ENCODE data around the gene AGMO.
"Not testable (repeated sequence)": the region's sequence is repeated elsewhere in the genome, so short reads cannot be mapped to it uniquely, and the experiment has no call there.

AGMO gene

DNA sequence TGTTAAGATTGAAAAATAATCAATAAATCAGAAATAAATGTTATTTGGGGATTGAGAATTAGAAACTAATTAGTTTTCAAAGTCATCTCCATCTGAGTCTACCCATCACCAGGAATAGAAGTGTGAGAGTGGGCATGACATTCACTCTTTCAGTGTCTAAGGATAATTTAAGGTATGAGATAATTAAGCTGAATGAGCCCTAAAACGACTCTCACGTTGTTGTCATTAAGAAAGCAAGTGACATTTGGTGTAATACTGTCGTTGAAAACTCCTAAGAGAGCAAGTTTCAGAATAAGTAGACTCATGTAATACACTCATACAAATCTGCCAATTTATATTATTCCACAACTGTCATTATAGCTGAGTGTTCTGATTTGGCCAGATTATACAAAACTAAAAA, 7.1 kb downstream of the AGMO start:
- no peaks in the 10 kb centered on the region for H3K9me3 ChIP-seq (replicated peaks; ENCODE audit: insufficient read depth, low read length)
- H3K79me2 ChIP-seq (ENCODE audit: low read length) = no peaks in the 10 kb centered on the region
- no peak overlapping the region for H3K9ac ChIP-seq (ENCODE audit: low read length)
- no peak for TF ChIP-seq EZH2 (optimal IDR thresholded peaks at IDR 0.05; ENCODE audit: low read depth, low read length)
- TF ChIP-seq, protein P1, sequence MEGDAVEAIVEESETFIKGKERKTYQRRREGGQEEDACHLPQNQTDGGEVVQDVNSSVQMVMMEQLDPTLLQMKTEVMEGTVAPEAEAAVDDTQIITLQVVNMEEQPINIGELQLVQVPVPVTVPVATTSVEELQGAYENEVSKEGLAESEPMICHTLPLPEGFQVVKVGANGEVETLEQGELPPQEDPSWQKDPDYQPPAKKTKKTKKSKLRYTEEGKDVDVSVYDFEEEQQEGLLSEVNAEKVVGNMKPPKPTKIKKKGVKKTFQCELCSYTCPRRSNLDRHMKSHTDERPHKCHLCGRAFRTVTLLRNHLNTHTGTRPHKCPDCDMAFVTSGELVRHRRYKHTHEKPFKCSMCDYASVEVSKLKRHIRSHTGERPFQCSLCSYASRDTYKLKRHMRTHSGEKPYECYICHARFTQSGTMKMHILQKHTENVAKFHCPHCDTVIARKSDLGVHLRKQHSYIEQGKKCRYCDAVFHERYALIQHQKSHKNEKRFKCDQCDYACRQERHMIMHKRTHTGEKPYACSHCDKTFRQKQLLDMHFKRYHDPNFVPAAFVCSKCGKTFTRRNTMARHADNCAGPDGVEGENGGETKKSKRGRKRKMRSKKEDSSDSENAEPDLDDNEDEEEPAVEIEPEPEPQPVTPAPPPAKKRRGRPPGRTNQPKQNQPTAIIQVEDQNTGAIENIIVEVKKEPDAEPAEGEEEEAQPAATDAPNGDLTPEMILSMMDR (IDR thresholded peaks at IDR 0.05; ENCODE audit: low read length) = no peak
- no peak for TF ChIP-seq EZH2phosphoT487 (IDR thresholded peaks at IDR 0.05; ENCODE audit: low read length)
- H3K9me2 ChIP-seq (replicated peaks; ENCODE audit: insufficient read depth, low read length) = no peaks in the 10 kb centered on the region
- no peaks in the 10 kb centered on the region for H3K4me1 ChIP-seq (ENCODE audit: low read length)
- H3K27ac ChIP-seq (ENCODE audit: low read length) = no peak overlapping the region
- H3F3A ChIP-seq (ENCODE audit: insufficient read depth, low read length) = no peaks in the 10 kb centered on the region
- H4K20me1 ChIP-seq (ENCODE audit: insufficient read depth, low read length) = no peaks in the 10 kb centered on the region
- no peak for DNase-seq
- no peak overlapping the region for H2AFZ ChIP-seq (ENCODE audit: low read length)
- H3K4me2 ChIP-seq (ENCODE audit: low read depth, low read length) = no peak overlapping the region
- no peaks in the 10 kb centered on the region for H3K27me3 ChIP-seq (replicated peaks; ENCODE audit: insufficient read depth, low read length)
- H3K36me3 ChIP-seq (replicated peaks; ENCODE audit: insufficient read depth, low read length) = no peaks in the 10 kb centered on the region
- no peak overlapping the region for H3K4me3 ChIP-seq (ENCODE audit: low read length)

- DNase-seq = no peak
- Histone ChIP-seq H3K9me3 (replicated peaks; ENCODE audit: insufficient read depth, low read length) (no peaks in the 10 kb centered on the region), H4K20me1 (ENCODE audit: insufficient read depth, low read length) (no peaks in the 10 kb centered on the region), H3K27me3 (replicated peaks; ENCODE audit: insufficient read depth, low read length) (no peaks in the 10 kb centered on the region), H3K4me2 (ENCODE audit: low read depth, low read length) (no peak overlapping the region), H2AFZ (ENCODE audit: low read length) (no peak overlapping the region), H3K9me2 (replicated peaks; ENCODE audit: insufficient read depth, low read length) (no peaks in the 10 kb centered on the region), H3K27ac (ENCODE audit: low read length) (no peak overlapping the region), H3K4me1 (ENCODE audit: low read length) (no peaks in the 10 kb centered on the region), H3K9ac (ENCODE audit: low read length) (no peak overlapping the region), H3K79me2 (ENCODE audit: low read length) (no peaks in the 10 kb centered on the region), H3K36me3 (replicated peaks; ENCODE audit: insufficient read depth, low read length) (no peaks in the 10 kb centered on the region), H3K4me3 (ENCODE audit: low read length) (no peak overlapping the region), H3F3A (ENCODE audit: insufficient read depth, low read length) (no peaks in the 10 kb centered on the region)
- no peak for TF ChIP-seq EZH2phosphoT487 (IDR thresholded peaks at IDR 0.05; ENCODE audit: low read length)
- TF ChIP-seq, protein P1 (IDR thresholded peaks at IDR 0.05; ENCODE audit: low read length) = no peak
- no peak for TF ChIP-seq EZH2 (optimal IDR thresholded peaks at IDR 0.05; ENCODE audit: low read depth, low read length)
These were observed 7.7 kb downstream of the AGMO start for GRCh38 chr7:15554081-15554480.

- not testable (repeated sequence) for H4K20me1 ChIP-seq (ENCODE audit: insufficient read depth, low read length); H3K4me2 ChIP-seq (ENCODE audit: low read depth, low read length); H3K9ac ChIP-seq (ENCODE audit: low read length); H3F3A ChIP-seq (ENCODE audit: insufficient read depth, low read length); H3K79me2 ChIP-seq (ENCODE audit: low read length); DNase-seq; H3K36me3 ChIP-seq (replicated peaks; ENCODE audit: insufficient read depth, low read length); H3K4me3 ChIP-seq (ENCODE audit: low read length); H3K9me2 ChIP-seq (replicated peaks; ENCODE audit: insufficient read depth, low read length); H3K9me3 ChIP-seq (replicated peaks; ENCODE audit: insufficient read depth, low read length); H3K27ac ChIP-seq (ENCODE audit: low read length); H3K27me3 ChIP-seq (replicated peaks; ENCODE audit: insufficient read depth, low read length); H2AFZ ChIP-seq (ENCODE audit: low read length); H3K4me1 ChIP-seq (ENCODE audit: low read length)
These were observed 14.5 kb downstream of the AGMO start for GRCh38 chr7:15547320-15547719.

DNA sequence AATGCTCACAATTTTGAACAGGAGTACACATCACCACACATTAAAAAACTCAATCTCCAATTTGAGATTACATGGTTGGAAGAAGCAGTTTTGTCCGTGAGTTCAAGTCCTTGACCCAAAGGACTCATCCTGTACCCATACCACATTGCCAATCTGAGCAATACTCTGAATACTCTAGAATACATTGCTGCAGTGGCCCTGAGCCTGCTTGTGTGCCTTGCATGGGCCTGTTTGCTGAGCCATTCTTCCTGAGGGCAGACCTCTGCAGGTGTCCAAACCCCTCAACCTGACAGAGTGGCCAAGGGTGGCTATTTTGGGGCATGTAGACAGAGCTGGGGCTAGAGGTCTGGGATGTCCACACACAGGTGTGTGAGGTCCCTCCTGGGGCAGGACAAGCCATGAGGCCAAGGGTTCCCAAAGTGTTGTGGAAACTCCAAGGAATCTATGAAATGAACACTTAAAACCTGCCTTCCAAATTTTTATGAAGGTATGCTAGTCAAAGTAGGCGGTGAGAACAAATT, 15.5 kb downstream of the AGMO start:
- Histone ChIP-seq H3K4me1 (ENCODE audit: low read length) (no peaks in the 10 kb centered on the region), H3K4me3 (ENCODE audit: low read length) (no peak overlapping the region), H3K27me3 (replicated peaks; ENCODE audit: insufficient read depth, low read length) (no peaks in the 10 kb centered on the region), H3K27ac (ENCODE audit: low read length) (no peak overlapping the region), H3K9me3 (replicated peaks; ENCODE audit: insufficient read depth, low read length) (no peaks in the 10 kb centered on the region), H3K9ac (ENCODE audit: low read length) (no peak overlapping the region), H3K36me3 (replicated peaks; ENCODE audit: insufficient read depth, low read length) (no peaks in the 10 kb centered on the region), H3K79me2 (ENCODE audit: low read length) (no peaks in the 10 kb centered on the region), H3K9me2 (replicated peaks; ENCODE audit: insufficient read depth, low read length) (no peaks in the 10 kb centered on the region), H3F3A (ENCODE audit: insufficient read depth, low read length) (no peaks in the 10 kb centered on the region), H4K20me1 (ENCODE audit: insufficient read depth, low read length) (no peaks in the 10 kb centered on the region), H3K4me2 (ENCODE audit: low read depth, low read length) (no peak overlapping the region), H2AFZ (ENCODE audit: low read length) (no peak overlapping the region)
- TF ChIP-seq EZH2phosphoT487 (IDR thresholded peaks at IDR 0.05; ENCODE audit: low read length) = no peak
- no peak for TF ChIP-seq EZH2 (optimal IDR thresholded peaks at IDR 0.05; ENCODE audit: low read depth, low read length)
- TF ChIP-seq, protein P1 (IDR thresholded peaks at IDR 0.05; ENCODE audit: low read length) = no peak
- no peak for DNase-seq
